8988T (cell line): Measurements from ENCODE around the gene CEP112.
"Not testable (repeated sequence)": the region's sequence is repeated elsewhere in the genome, so short reads cannot be mapped to it uniquely, and the experiment has no call there.

Experiments
- DNase-seq: peaks from one replicate; pipeline ENCODE4 v3.0.0; 2011

Gene CEP112

GRCh38 chr17:65867014-65867413 lies 324.9 kb downstream of the CEP112 start:
- no peak for DNase-seq

DNA sequence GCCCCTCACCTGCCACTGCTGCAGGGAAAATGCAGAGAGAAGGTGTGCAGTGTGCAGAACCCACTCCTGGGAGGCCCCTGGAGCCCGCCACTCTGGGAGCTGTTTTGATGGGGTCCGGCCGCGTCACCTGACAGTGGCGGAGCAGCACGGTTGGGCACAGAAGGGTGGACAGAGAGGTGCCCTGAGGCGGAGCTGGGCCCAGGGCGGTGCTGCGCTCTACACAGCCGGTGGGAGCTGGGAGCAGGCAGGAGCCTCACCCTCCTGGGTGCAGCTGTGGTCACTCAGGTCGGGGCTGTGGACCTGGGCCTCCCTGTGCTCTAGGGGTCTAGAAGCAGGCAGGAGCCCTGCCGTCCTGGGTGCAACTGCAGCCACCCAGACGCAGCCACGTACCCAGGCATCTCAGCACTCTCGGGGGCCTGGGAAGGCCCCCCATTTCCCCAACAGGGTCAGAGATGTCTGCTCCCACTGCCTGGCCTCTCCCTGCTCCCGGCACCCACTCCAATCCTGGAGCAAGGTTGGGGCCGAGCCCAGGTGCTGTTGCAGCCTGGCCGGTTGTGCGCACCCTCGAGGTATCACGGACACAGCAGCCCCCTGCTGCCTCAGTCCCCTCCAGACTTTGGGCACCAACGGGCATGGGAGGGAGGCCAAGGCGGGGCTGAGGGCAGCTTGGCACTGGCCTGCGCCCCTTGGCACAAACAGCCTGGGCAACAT lies 326.1 kb downstream of the CEP112 start:
- no peak for DNase-seq

DNA sequence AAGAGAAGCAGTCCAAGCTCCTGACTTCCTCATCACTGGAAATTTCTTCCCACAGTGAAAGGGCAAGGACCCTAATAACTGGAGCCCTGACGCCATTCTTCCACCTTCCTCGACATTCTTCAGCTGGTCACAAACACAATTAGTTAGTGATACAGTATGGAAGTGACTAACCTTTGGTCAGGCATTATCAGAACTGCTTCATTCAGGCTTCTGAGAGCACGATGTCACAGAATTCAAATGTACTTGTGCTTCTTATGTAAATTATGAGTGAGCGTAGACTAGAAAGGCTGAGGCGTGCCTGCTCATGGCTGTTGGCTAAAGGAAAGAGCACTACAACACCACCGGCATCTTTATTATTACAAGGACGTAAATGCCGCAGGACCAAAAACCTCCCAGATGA lies 327.5 kb downstream of the CEP112 start:
- DNase-seq = no peak

DNA sequence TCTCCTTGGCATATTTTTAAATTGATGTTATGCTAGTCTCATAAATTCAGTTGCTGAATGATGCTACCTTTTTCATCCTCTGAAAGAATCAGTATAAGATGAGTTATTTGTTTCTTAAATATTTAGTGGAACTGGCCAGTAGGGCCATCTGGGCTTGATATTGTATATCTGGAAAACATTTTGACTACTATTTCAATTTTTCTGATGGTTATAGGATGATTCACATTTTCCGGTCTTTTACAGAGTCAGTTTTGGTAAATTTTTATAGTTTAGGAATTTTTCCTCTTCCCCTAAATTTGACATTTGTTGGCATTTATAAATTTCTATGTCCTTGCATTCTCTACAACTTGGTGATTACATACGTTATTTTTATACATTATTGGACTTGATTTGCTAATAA lies 334.2 kb downstream of the CEP112 start:
- no peak for DNase-seq

DNA sequence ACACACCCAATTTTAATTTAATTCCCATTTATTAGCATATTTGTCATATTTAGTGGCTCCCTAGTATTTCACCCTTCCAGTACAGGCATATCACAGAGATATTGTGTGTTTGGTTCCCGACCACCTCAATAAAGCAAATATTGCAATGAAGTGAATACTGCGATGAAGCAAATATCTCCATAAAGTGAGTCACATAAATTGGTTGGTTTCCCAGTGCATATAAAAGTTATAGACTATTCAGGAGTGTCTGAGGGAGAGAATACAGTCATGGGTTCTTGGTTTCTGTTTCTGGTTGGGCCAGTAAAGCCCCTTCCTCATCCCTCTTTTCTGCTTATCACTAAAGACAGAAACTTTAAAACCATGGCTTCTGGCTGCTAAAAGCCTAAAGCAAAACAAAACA lies 335.1 kb downstream of the CEP112 start:
- no peak for DNase-seq

DNA sequence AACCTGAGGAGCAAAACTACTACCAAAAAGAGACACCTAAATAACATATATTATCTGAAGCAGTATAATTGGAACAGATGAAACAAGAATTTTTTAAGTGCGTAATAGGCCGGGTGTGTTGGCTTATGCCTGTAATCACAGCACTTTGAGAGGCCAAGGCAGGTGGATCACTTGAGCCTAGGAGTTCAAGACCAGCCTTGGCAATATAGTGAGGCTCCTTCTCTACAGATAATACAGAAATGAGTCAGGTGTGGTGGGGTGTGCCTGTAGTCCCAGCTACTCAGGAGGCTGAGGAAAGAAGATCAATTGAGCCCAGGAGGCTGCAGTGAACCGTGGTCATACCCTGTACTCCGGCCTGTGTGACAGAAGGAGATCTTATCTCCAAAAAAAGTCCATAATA lies 336.3 kb downstream of the CEP112 start:
- no peak for DNase-seq

- DNase-seq = peak; percentile 8
Measured at GRCh38 chr17:65855245-65855644, 336.7 kb downstream of the CEP112 start.

DNA sequence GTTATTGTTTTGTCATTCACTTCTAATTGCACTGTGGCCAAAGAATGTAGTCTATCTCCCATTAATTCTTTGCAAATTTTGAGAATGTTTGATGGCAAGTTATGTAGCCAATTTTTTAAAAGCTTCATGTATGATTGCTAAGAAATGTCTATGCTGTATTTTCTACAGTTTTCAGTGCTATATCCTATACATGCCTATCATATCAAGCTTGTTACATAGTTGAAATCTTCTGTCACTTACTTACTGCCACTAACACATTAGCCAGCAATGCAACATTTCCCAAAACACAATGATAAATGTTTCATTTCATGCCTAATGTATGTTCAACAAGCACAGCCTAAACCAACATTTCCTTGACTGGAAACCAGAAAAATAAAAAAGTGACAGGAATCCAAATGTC lies 338.1 kb downstream of the CEP112 start:
- no peak for DNase-seq

- DNase-seq = no peak
Measured at GRCh38 chr17:65852911-65853310, 339.0 kb downstream of the CEP112 start.

DNA sequence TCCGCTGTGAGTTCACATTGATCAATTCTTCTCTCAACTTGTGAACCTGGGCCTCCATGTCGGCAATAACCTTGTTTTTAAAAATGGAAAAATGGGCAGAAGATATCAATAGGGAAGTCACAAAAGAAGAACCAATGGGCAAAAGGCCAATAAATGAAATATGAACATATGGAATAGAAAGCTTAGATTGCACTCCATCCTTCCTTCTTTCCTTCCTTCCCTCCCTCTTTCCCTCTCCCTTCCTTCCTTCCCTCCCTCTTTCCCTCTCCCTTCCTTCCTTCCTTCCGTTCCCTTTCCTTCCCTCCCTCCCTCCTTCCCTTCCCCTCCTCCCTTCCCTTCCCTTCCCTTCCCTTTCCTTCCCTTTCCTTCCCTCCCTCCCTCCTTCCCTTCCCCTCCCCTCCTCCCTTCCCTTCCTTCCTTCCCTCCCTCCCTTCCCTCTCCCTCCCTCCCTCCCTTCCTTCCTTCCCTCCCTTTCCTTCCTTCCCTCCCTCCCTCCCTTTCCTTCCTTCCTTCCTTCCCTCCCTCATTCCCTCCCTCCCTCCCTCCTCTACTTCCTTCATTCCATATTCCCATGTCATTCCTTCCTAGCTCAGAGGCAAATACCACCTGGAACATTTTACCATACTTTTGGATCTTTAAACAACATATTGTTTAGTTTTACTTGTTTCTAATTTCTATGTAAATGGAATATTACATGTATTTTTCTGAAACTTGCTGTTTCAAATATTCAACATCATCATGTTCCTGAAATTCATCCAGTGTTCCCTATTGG lies 339.8 kb downstream of the CEP112 start:
- DNase-seq = no peak

DNA sequence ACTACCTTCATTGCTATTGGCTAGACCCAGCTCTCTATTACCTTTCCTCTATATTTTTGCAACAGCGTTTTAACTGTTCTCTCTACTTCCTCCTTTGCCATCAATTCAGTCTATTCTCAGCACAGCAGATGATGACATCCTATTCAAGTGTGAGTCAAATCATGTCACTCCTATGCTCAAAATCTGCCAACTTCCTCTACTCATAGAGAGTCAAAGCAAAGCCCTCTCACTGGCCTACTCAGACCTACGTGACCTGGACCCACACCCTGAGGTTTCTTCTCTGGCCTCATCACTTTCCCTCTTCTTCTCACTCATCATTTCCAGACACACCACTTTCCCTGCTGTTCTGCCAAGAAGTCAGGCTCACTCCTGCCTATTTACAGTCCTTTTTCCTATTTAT lies 341.4 kb downstream of the CEP112 start:
- no peak for DNase-seq

DNA sequence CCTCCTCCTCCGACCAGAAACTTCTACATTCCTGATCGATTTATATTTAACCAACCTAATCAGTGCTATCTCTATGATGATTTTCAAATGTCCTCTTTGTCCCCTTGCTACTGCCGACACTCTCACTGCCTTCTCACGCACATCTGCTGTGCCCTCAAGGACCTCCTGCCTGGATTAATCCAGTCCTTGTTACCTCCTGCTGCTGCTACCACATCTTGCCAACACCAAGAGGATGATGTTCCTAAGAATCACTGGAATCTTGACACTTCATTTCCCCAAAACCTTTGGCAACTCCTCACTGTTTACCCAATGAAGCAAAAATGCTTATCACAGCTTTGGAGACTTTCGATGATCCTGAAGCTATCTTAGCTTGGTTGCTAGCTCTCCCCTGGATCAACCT lies 343.2 kb downstream of the CEP112 start:
- DNase-seq = no peak

- DNase-seq = no peak
Measured at GRCh38 chr17:65841089-65841488, 350.8 kb downstream of the CEP112 start.

DNA sequence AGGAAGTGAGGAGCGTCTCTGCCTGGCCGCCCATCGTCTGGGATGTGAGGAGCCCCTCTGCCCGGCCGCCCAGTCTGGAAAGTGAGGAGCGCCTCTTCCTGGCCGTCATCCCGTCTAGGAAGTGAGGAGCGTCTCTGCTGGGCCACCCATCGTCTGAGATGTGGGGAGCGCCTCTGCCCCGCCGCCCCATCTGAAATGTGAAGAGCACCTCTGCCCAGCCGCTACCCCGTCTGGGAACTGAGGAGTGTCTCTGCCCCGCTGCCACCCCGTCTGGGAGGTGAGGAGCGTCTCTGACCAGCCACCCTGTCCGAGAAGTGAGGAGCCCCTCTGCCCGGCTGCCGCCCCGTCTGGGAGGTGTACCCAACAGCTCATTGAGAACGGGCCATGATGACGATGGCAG lies 354.7 kb downstream of the CEP112 start:
- not testable (repeated sequence) for DNase-seq

- DNase-seq = no peak
Measured at GRCh38 chr17:65833214-65833613, 358.7 kb downstream of the CEP112 start.

- DNase-seq = no peak
Measured at GRCh38 chr17:65830356-65830755, 361.6 kb downstream of the CEP112 start.

GRCh38 chr17:65826577-65826976 lies 365.4 kb downstream of the CEP112 start:
- not testable (repeated sequence) for DNase-seq

GRCh38 chr17:65824901-65825300 lies 367.0 kb downstream of the CEP112 start:
- DNase-seq = no peak

- no peak for DNase-seq
Measured at GRCh38 chr17:65823713-65824112, 368.2 kb downstream of the CEP112 start.

DNA sequence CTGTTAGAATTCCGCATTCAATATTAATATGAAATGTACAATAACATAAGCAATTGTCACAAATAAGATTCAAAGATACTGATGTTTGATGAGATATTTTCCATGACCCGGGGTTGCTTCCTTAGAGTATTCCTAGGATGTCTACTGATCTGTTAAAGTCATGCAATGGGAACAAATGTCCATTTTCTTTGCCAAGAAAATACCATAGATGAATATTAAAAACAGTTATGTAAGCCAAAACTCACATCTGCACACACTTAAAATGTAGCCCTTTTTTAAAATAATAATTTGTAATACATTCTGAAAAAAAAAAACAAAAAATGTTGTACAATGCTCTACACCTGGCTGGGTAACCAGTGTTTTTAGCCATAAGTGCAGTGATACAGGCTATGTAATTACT lies 371.1 kb downstream of the CEP112 start:
- no peak for DNase-seq

- no peak for DNase-seq
Measured at GRCh38 chr17:65820306-65820705, 371.6 kb downstream of the CEP112 start.

- DNase-seq = no peak
Measured at GRCh38 chr17:65819810-65820209, 372.1 kb downstream of the CEP112 start.

DNA sequence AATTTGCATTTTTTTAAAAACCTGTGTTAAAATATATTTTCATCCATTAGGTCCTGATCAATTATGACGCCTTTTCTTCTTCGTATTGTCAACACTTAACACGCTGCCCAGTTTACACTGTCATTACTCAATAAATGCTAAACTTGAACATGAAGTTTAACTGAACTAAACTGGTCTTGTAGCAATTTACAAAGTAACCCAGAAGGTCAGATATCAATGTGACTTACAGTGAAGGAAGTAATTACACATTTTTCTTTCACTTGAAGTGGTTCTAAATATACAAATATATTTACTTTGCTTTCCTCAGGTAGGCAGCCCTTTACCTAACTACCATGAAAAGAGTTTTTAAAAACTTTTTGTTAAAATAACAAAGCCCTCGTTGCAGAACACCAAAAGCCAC lies 374.0 kb downstream of the CEP112 start:
- DNase-seq = no peak

DNA sequence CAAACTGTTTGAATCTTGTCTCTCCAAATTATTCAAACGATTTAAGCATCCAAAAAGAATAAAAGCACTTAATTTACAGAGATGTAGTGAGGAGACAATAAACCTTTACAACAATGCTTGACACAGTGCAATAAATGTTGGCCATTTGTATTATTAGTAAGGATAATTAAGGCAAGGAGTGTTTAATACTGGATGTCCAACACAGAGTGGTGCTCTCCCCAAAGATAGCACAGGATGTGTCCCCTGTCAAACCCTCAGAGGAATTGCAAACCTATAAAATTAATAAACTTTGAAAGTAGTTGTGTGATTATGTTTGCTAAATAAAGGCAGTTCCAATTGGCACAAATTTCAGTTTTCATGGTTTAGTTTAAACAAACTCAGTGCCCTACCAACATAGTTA lies 377.5 kb downstream of the CEP112 start:
- DNase-seq = no peak

GRCh38 chr17:65813306-65813705 lies 378.6 kb downstream of the CEP112 start:
- no peak for DNase-seq
